ENCODE measurements around the gene ZRANB1.
"Not testable (repeated sequence)": the region's sequence is repeated elsewhere in the genome, so short reads cannot be mapped to it uniquely, and the experiment has no call there.

The ZRANB1 gene

DNA sequence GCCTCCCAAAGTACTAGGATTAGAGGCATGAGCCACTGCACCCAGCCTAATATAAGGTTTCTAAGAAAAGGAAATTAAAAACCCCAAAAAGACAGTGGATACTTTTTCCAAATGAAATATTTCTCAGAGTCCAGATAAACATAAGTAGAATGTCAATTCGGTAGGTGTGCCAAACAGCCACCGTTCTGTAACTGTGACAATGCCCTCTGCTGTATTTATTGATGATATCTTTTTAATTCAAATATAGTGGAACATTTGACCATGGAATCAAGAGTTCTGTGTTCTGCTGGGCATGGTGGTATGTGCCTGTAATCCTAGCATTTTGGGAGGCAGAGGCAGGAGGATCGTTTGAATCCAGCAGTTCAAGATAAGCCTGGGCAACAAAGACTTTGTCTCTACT lies 28.8 kb upstream of the ZRANB1 start:
- H3K27ac ChIP-seq: peak overlapping the region; percentile 3; the same call in 1 of the 2 replicates
- no peak for TF ChIP-seq ZFX (IDR thresholded peaks at IDR 0.05)
- TF ChIP-seq, protein P1, sequence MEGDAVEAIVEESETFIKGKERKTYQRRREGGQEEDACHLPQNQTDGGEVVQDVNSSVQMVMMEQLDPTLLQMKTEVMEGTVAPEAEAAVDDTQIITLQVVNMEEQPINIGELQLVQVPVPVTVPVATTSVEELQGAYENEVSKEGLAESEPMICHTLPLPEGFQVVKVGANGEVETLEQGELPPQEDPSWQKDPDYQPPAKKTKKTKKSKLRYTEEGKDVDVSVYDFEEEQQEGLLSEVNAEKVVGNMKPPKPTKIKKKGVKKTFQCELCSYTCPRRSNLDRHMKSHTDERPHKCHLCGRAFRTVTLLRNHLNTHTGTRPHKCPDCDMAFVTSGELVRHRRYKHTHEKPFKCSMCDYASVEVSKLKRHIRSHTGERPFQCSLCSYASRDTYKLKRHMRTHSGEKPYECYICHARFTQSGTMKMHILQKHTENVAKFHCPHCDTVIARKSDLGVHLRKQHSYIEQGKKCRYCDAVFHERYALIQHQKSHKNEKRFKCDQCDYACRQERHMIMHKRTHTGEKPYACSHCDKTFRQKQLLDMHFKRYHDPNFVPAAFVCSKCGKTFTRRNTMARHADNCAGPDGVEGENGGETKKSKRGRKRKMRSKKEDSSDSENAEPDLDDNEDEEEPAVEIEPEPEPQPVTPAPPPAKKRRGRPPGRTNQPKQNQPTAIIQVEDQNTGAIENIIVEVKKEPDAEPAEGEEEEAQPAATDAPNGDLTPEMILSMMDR (conservative IDR thresholded peaks at IDR 0.05): no peak; the same call in 1 of the 2 replicates

DNA sequence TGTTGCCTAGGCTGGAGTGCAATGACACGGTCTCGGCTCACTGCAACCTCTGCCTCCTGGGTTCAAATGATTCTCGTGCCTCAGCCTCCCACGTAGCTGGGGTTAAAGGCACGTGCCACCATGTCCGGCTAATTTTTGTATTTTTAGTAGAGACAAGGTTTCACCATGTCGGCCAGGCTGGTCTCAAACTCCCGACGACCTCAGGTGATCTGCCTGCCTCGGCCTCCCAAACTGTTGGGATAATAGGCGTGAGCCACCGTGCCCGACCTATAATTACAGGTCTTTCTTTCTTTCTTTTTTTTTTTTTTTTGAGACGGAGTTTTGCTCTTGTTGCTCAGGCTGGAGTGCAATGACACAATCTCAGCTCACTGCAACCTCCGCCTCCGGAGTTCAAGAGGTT lies 27.5 kb upstream of the ZRANB1 start:
- not testable (repeated sequence) for H3K27ac ChIP-seq

DNA sequence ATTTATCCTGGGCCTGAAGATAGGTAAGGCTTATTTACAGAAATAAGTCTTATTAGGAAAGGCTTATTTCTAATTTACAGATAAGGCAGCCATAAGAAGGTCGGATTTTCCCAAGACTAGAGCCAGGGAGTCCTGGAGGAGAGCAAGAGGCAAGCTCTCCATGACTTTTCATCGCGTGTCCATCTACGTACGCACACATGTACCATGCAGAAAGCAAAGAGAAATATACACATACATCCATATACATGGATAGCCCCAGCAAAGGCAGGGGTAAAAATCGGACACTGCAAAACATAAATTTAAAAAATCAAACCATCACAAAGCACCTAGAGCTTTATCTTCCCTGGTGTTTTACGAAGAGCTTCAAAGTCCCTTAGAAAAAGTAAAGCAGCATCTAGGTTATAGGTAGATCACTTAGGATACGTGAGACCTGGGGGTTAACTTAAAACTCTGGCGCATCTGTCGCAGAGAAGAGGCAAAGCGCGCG lies 25.8 kb upstream of the ZRANB1 start:
- H3K27ac ChIP-seq: peak overlapping the region; percentile 83
- TF ChIP-seq, protein P1 (conservative IDR thresholded peaks at IDR 0.05): no peak
- TF ChIP-seq ZFX (IDR thresholded peaks at IDR 0.05): no peak

DNA sequence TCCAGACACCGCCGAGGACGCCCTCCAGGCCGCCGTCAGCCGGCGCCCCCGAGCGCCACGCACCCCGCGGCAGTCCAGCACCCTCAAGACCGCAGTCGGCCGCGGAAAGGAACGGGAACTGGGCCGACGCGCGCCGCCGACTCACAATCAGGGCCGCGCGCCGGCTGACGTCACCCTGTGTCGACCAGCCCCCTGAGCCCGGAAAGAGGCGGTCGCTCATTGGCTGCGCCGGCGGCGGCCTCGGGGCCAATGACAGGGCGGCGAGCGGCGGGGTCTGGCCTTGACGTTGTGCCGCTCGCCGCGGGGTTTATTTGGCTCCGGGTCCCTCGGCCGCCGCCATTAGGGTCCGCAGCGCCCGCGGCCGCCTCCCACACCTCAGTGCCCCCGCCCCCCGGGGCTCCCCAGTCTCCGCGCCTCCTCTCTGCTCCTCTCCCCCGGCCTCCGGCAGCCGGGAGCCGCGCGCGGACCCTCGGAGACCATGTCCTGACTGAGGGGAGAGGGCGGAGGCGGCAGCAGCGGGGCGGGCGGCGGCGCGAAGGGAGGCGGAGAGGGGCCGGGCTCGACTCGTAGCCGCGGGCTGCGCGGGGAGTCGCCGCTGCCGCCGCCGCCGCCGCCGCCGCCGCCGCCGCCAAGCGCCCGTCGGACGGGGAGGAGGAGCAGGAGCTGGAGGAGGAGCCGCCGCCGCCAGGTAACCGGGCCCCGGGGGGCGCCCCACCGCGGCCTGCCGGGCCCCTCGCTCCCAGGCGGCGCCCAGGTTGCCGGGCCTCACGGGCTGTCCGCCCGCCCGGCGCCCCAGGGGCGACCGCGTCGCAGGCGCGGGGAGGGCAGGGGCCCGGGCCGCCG lies 25.1 kb upstream of the ZRANB1 start:
- peak overlapping the region; percentile 83 for H3K27ac ChIP-seq
- peak; percentile 72; the same call in 1 of the 2 replicates for TF ChIP-seq ZFX (IDR thresholded peaks at IDR 0.05)
- TF ChIP-seq, protein P1 (conservative IDR thresholded peaks at IDR 0.05): no peak

DNA sequence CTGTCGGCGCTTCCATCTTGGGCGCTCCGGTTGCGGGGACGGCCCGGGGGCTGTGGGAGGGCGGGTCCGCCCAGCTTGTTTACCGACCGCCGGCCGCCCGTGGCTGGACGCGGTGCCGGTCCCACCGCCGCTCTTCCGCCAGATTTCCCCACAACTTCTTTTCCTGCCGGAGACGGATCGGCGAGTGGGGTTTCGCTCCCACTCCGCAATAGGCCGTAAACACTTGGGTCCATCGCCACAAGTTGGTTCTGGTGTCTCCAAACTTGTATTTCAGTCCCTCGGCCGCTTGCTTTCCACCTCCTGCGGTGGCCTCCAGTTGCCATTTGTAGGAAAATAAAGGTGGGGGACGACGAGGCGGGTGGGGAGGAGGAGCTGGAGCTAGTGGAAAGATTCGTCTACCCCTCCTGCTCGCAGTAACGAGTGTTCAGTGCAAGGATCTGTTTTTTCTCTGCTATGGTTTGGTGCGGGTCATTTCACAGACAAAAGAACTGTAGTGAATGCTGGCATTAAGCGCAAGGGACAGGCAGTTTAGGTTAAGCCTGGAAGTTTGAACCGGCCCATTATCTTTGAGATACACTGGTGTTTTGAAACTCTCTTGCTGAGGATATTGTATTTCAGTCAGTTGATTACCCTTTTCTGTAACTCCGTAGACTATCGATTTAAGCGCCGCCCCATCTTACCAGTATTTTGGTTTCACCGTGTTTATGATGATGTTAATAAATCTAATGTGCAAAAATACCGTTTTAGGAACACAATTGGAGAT lies 24.3 kb upstream of the ZRANB1 start:
- TF ChIP-seq, protein P1 (conservative IDR thresholded peaks at IDR 0.05): no peak
- TF ChIP-seq ZFX (IDR thresholded peaks at IDR 0.05): peak; percentile 62
- peak overlapping the region; percentile 83 for H3K27ac ChIP-seq

DNA sequence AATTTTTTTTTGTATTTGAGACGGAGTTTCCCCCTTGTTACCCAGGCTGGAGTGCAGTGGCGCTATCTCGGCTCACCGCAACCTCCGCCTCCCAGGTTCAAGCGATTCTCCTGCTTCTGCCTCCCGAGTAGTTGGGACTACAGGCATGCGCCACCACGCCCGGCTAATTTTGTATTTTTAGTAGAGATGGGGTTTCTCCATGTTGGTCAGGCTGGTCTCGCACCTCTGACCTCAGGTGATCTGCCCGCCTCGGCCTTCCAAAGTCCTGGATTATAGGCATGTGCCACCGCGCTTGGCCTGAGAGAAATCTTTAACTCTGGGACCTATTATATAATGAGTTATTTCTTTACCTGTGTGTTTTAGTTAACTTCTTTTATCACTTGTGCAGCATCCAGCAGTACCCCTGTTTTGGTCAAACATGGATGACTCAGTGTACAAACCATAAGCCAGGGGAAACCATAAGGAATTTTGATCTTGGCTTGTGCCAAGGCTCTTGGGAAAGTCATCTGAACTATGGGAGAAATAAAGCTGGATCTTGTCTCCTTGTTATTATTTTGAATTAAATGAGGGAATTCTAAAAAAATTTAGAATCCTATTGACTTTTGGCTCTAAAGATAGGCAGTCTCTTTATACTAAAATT lies 23.6 kb upstream of the ZRANB1 start:
- H3K27ac ChIP-seq: peak overlapping the region; percentile 83

DNA sequence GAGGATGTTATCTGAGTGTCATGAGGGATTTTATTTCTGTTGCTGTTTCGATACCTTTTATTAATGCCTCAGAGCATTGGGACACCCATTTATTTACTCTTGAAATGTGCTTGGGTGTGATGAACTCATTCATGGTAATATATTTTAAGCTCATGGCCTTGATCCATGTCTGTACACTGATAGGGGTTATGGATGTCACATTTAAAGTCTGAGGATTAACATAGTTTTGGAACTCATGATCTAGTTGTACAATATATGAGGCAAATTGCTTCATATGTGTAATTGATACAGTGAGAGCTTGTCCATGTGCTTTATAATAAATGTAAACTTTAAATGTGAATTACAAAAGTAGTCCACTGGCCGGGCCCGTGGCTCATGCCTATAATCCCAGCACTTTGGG lies 23.0 kb upstream of the ZRANB1 start:
- TF ChIP-seq ZFX (IDR thresholded peaks at IDR 0.05): no peak
- TF ChIP-seq, protein P1 (conservative IDR thresholded peaks at IDR 0.05): no peak
- H3K27ac ChIP-seq: no peak overlapping the region

More for the DNA sequence above, 23.6 kb upstream of the ZRANB1 start:
- TF ChIP-seq ZFX (IDR thresholded peaks at IDR 0.05): no peak
- TF ChIP-seq, protein P1 (conservative IDR thresholded peaks at IDR 0.05): no peak

All from C4-2B (cell line).